HepG2 (cell line): ENCODE data around the gene PLCB1. TPM values are rescaled to one million over a fixed set of nuclear protein-coding genes. Genes with fewer than 3 reads are reported as not detected.

Experiments
- ATAC-seq: fragments of 200-7000 bp; cut with Tn5 transposase; 3 replicates; pipeline ENCODE4 v1.9.1; 2020; ENCODE audit warnings: mild to moderate bottlenecking, moderate library complexity
- BruUV-seq: library from RNA; stranded (reverse); fragments of 400-500 nt; replicated peaks from 2 replicates; lab custom pipeline; 2021; lab: Mats Ljungman, UMichigan
- CTCF ChIA-PET: fragments of 300-600 bp; formaldehyde crosslinking; extraction: SDS; loops from one replicate; lab custom pipeline; 2021; ENCODE audit warnings: low total read pairs, inconsistent platforms, low intra/inter-chr PET ratio; lab: Yijun Ruan, JAX
- POLR2A ChIA-PET: fragments of 350-600 bp; sonication (Branson Sonifier 250); formaldehyde crosslinking; loops from one replicate; lab custom pipeline; 2020; ENCODE audit warnings: antibody characterized with exemption, inconsistent platforms; lab: Yijun Ruan, JAX
- DNase-seq: peaks from one replicate; pipeline ENCODE4 v3.0.0-alpha.2; 2015; ENCODE audit warnings: low spot score
- FAIRE-seq: peaks from 3 replicates; lab custom pipeline; 2011; peaks lifted over from hg19 to GRCh38; lab: Jason Lieb, UNC
- H2AFZ ChIP-seq: one replicate; pipeline ENCODE4 v1.6.1; 2011; ENCODE audit warnings: low read length, inconsistent platforms
- H3K27ac ChIP-seq: fragments of 300-600 bp; 3 replicates; pipeline ENCODE4 v1.8.0; 2011; ENCODE audit warnings: mixed run types, mild to moderate bottlenecking, mixed read lengths, low read length, inconsistent platforms; ENCODE audit not compliant: insufficient read depth; ENCODE audit errors: extremely low read length
- H3K27me3 ChIP-seq, 2 experiments: fragments of 200-600 bp in 1 of 2; 2 replicates in 1 of 2; 3 replicates in 1 of 2; pipeline versions ENCODE4 v1.6.0 to v1.8.0; 2011; ENCODE audit warnings: low read length in 2 of 2, mild to moderate bottlenecking in 2 of 2, moderate library complexity in 2 of 2, inconsistent platforms in 1 of 2; ENCODE audit not compliant: insufficient read depth in 2 of 2, control insufficient read depth in 1 of 2
- H3K36me3 ChIP-seq, 2 experiments: fragments of 200-600 bp in 1 of 2; replicated peaks in 1 of 2; 2 replicates in 1 of 2; 3 replicates in 1 of 2; pipeline versions ENCODE4 v1.5.1 to v1.8.0; 2011; ENCODE audit warnings: low read length in 2 of 2, inconsistent platforms in 1 of 2; ENCODE audit not compliant: insufficient read depth in 2 of 2, control insufficient read depth in 1 of 2
- H3K4me1 ChIP-seq: 2 replicates; pipeline ENCODE4 v1.5.1; 2012; ENCODE audit warnings: low read length, inconsistent platforms; ENCODE audit not compliant: insufficient read depth
- H3K4me2 ChIP-seq: 2 replicates; pipeline ENCODE4 v1.6.0; 2011; ENCODE audit warnings: low read depth, low read length, inconsistent platforms
- H3K4me3 ChIP-seq, 3 experiments: fragments of 200-600 bp in 1 of 3; sonication (generic), shearing (Covaris generic) in 1 of 3; replicated peaks in 1 of 3; 2 replicates each; pipeline ENCODE4 v1.5.1; 2011 to 2016; ENCODE audit warnings: low read length in 3 of 3, inconsistent platforms in 2 of 3, low read depth in 2 of 3, mild to moderate bottlenecking in 2 of 3, control low read depth in 1 of 3, mixed read lengths in 1 of 3; ENCODE audit not compliant: insufficient read depth in 1 of 3
- H3K79me2 ChIP-seq: one replicate; pipeline ENCODE4 v1.6.1; 2011; ENCODE audit warnings: low read length, inconsistent platforms; ENCODE audit not compliant: insufficient read depth
- H3K9ac ChIP-seq: 2 replicates; pipeline ENCODE4 v1.6.0; 2011; ENCODE audit warnings: mild to moderate bottlenecking, low read depth, low read length, inconsistent platforms; ENCODE audit not compliant: insufficient read depth
- H3K9me3 ChIP-seq: 2 replicates; pipeline ENCODE4 v1.5.1; 2012; ENCODE audit warnings: mild to moderate bottlenecking, low read length
- H4K20me1 ChIP-seq: 2 replicates; pipeline ENCODE4 v1.6.0; 2011; ENCODE audit warnings: inconsistent platforms, mild to moderate bottlenecking, low read length, moderate library complexity; ENCODE audit not compliant: insufficient read depth
- CENPT ChIP-seq: sonication (generic); formaldehyde crosslinking; IDR thresholded peaks from 2 replicates; pipeline ENCODE4 v1.8.0; 2022; ENCODE audit warnings: low read depth, mild to moderate bottlenecking, moderate library complexity, missing genetic modification reagents
- CHCHD3 ChIP-seq: sonication (generic); formaldehyde crosslinking; IDR thresholded peaks from 2 replicates; pipeline ENCODE4 v1.8.0; 2022; ENCODE audit warnings: mild to moderate bottlenecking, missing genetic modification reagents, moderate library complexity
- CREB1 ChIP-seq, 2 experiments: fragments of 450-650 bp in 1 of 2; IDR thresholded peaks; 2 replicates each; pipeline ENCODE4 v1.6.1; 2016 to 2017; ENCODE audit warnings: control low read depth in 1 of 2, mild to moderate bottlenecking in 1 of 2, missing compliant biosample characterization in 1 of 2, missing genetic modification characterization in 1 of 2
- HOXA7 ChIP-seq: sonication (generic); formaldehyde crosslinking; IDR thresholded peaks from 2 replicates; pipeline ENCODE4 v1.8.1; 2022; ENCODE audit warnings: mild to moderate bottlenecking, missing genetic modification reagents, moderate library complexity
- IKZF1 ChIP-seq: fragments of 450-650 bp; IDR thresholded peaks from 2 replicates; pipeline ENCODE4 v1.7.1; 2016
- MEIS2 ChIP-seq: sonication (generic); formaldehyde crosslinking; IDR thresholded peaks from 2 replicates; pipeline ENCODE4 v1.9.0; 2021; ENCODE audit warnings: mild to moderate bottlenecking, missing genetic modification reagents
- PAWR ChIP-seq: sonication (generic); formaldehyde crosslinking; IDR thresholded peaks from 2 replicates; pipeline ENCODE4 v1.4.0; 2020; ENCODE audit warnings: missing genetic modification reagents, mild to moderate bottlenecking, borderline replicate concordance
- SNRNP70 ChIP-seq: fragments of 200-400 bp; formaldehyde crosslinking; IDR thresholded peaks from 2 replicates; pipeline ENCODE4 v1.6.1; 2017; ENCODE audit warnings: mild to moderate bottlenecking, low read depth, low read length, moderate library complexity
- TEAD3 ChIP-seq: optimal IDR thresholded peaks from 2 replicates; pipeline ENCODE3; 2016; ENCODE audit warnings: borderline replicate concordance
- TOPORS ChIP-seq: sonication (generic); formaldehyde crosslinking; IDR thresholded peaks from 2 replicates; pipeline ENCODE4 v1.8.0; 2023; ENCODE audit warnings: mild to moderate bottlenecking, missing genetic modification reagents
- ZBTB3 ChIP-seq: sonication (generic); formaldehyde crosslinking; IDR thresholded peaks from 2 replicates; pipeline ENCODE4 v1.4.0; 2020; ENCODE audit warnings: low read depth, mild to moderate bottlenecking, moderate library complexity, missing genetic modification reagents, borderline replicate concordance
- ZFAT ChIP-seq: sonication (generic); formaldehyde crosslinking; conservative IDR thresholded peaks from 2 replicates; pipeline ENCODE4 v1.8.1; 2023; ENCODE audit warnings: missing genetic modification reagents, inconsistent platforms
- ZNF235 ChIP-seq: sonication (generic); formaldehyde crosslinking; IDR thresholded peaks from 2 replicates; pipeline ENCODE4 v1.8.1; 2023; ENCODE audit warnings: mild to moderate bottlenecking, missing genetic modification reagents, borderline replicate concordance
- ZSCAN12 ChIP-seq: sonication (generic); formaldehyde crosslinking; IDR thresholded peaks from 2 replicates; pipeline ENCODE4 v1.9.0; 2021; ENCODE audit warnings: mild to moderate bottlenecking, missing genetic modification reagents
- WGBS: methylation state at CpG from one replicate; pipeline ENCODE4 v1.1.6; 2017; ENCODE audit warnings: low lambda C conversion rate; 5-methylcytosine and 5-hydroxymethylcytosine counted together
- in situ Hi-C: cut with HindIII; loops from 2 replicates; pipeline ENCODE4 v1.10.0; 2017; ENCODE audit warnings: low pct_unique_long_range_greater_than_20kb; ENCODE audit not compliant: extremely low pct_ligation_motif_present
- intact Hi-C: fragments of 100-400 bp; cut with micrococcal nuclease; formaldehyde crosslinking; loops from one replicate; pipeline ENCODE4 v1.10.0; 2022; ENCODE audit not compliant: unreplicated experiment
- polyA plus RNA-seq, 8 experiments: library from polyadenylated mRNA; depleted of rRNA in 3 of 8; stranded (reverse) in 7 of 8; unstranded in 1 of 8; fragments of >200 nt; fragmentation: Illumina TruSeq in 4 of 8; extraction: Trizol in 4 of 8; gene quantifications; 2 replicates each; pipeline versions ENCODE4 v1.2.1 to v1.2.3, GENCODE V29; 2011 to 2016; ENCODE audit warnings: low read depth in 4 of 8, missing spikeins in 1 of 8, mixed read lengths in 1 of 8; ENCODE audit not compliant: insufficient read depth in 1 of 8
- total RNA-seq, 5 experiments: library from RNA; depleted of rRNA; stranded (reverse); fragments of >200 nt; fragmentation: Illumina TruSeq; extraction: Trizol; gene quantifications; 2 replicates each; pipeline ENCODE4 v1.2.3, GENCODE V29; 2016; ENCODE audit warnings: low read depth in 1 of 5
- TF ChIP-seq, protein P1 (sequence below): sonication (generic); formaldehyde crosslinking; IDR thresholded peaks from 2 replicates; pipeline ENCODE4; 2020; ENCODE audit warnings: missing genetic modification reagents, mild to moderate bottlenecking, borderline replicate concordance
- TF ChIP-seq, protein P2 (sequence below): sonication (generic); formaldehyde crosslinking; IDR thresholded peaks from 2 replicates; pipeline ENCODE4 v1.8.0; 2022; ENCODE audit warnings: mild to moderate bottlenecking, missing genetic modification reagents, moderate library complexity

Gene PLCB1
- total and polyA plus RNA-seq, 2 of the 13 experiments (the other 11 are each of a cell fraction or from before 2014, with no cell fraction given) = 42.4 to 55.9 TPM

DNA sequence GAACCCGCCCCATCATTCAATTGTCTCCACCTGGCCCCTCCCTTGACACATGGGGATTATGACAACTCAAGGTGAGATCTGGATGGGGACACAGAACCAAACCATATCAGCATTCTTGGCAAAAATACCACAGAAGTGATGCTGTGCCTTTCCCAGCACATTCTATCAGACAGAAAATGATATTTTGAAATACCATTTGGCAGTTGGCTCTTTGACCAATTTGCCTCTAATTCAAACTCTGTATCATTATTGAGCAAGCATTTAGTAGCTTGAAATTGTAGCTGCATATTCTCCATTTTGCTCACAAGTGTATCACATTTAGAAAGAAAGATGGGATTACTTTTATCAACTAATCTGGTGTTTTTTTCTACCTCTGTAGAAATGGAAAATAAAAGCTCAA is 64.0 kb downstream of the PLCB1 start:
- H3K4me3 ChIP-seq = no peak overlapping the region
- 88% methylated on average over 1 of the region's 1 CpG for whole genome bisulfite sequencing
- no peaks in the 10 kb centered on the region for H3K27me3 ChIP-seq
- peaks cover 5 to 19% of the 10 kb centered on the region in 2 experiments for H3K36me3 ChIP-seq
- BruUV-seq = no TSS peak
- no peaks in the 10 kb centered on the region; the same call in 1 of the 2 replicates for H4K20me1 ChIP-seq
- H3K79me2 ChIP-seq = peaks cover 70% of the 10 kb centered on the region
- no peak for TF ChIP-seq CHCHD3 (CRISPR knock-in tag)
- no peak for TF ChIP-seq HOXA7
- TF ChIP-seq CENPT (CRISPR knock-in tag) = no peak
- TF ChIP-seq TEAD3 (CRISPR knock-in tag) = no peak
- TF ChIP-seq, protein P1, sequence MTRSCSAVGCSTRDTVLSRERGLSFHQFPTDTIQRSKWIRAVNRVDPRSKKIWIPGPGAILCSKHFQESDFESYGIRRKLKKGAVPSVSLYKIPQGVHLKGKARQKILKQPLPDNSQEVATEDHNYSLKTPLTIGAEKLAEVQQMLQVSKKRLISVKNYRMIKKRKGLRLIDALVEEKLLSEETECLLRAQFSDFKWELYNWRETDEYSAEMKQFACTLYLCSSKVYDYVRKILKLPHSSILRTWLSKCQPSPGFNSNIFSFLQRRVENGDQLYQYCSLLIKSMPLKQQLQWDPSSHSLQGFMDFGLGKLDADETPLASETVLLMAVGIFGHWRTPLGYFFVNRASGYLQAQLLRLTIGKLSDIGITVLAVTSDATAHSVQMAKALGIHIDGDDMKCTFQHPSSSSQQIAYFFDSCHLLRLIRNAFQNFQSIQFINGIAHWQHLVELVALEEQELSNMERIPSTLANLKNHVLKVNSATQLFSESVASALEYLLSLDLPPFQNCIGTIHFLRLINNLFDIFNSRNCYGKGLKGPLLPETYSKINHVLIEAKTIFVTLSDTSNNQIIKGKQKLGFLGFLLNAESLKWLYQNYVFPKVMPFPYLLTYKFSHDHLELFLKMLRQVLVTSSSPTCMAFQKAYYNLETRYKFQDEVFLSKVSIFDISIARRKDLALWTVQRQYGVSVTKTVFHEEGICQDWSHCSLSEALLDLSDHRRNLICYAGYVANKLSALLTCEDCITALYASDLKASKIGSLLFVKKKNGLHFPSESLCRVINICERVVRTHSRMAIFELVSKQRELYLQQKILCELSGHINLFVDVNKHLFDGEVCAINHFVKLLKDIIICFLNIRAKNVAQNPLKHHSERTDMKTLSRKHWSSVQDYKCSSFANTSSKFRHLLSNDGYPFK (CRISPR knock-in tag) = no peak
- TF ChIP-seq ZBTB3 (CRISPR knock-in tag) = no peak
- no peak for TF ChIP-seq ZNF235 (CRISPR knock-in tag)
- TF ChIP-seq, protein P2, sequence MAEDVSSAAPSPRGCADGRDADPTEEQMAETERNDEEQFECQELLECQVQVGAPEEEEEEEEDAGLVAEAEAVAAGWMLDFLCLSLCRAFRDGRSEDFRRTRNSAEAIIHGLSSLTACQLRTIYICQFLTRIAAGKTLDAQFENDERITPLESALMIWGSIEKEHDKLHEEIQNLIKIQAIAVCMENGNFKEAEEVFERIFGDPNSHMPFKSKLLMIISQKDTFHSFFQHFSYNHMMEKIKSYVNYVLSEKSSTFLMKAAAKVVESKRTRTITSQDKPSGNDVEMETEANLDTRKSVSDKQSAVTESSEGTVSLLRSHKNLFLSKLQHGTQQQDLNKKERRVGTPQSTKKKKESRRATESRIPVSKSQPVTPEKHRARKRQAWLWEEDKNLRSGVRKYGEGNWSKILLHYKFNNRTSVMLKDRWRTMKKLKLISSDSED (CRISPR knock-in tag) = no peak
- TF ChIP-seq ZSCAN12 (CRISPR knock-in tag) = no peak
- TF ChIP-seq IKZF1 = no peak
- TF ChIP-seq MEIS2 (CRISPR knock-in tag) = no peak
- no peak for TF ChIP-seq ZFAT
- TF ChIP-seq CREB1 (IDR thresholded peaks at IDR 0.05) = no peak
- TF ChIP-seq CREB1 (CRISPR knock-in tag; IDR thresholded peaks at IDR 0.05) = no peak
- TF ChIP-seq SNRNP70 = no peak
- TF ChIP-seq PAWR (CRISPR knock-in tag) = no peak
- no peak for TF ChIP-seq TOPORS (CRISPR knock-in tag)
- TF ChIP-seq, all 625 proteins: peak for 0
- ATAC-seq (no peak), FAIRE-seq (no peak), DNase-seq (no peak)
- in situ Hi-C loops (no loop called here), intact Hi-C loops (no loop called here)
- ChIA-PET POLR2A (no interaction called here), CTCF (no interaction called here)
- Histone ChIP-seq H3K9ac (no peak overlapping the region), H3K4me2 (no peak overlapping the region), H3K9me3 (peaks cover 14% of the 10 kb centered on the region), H2AFZ (no peak overlapping the region), H3K4me1 (peaks cover 40% of the 10 kb centered on the region), H3K27ac (no peak overlapping the region)
